GM21717 (cell line): ENCODE data around the gene HOXA7.

Source experiments
- ATAC-seq: cut with Tn5 transposase; IDR thresholded peaks from one replicate; pipeline ENCODE4 v1.9.1; 2021; ENCODE audit warnings: mild to moderate bottlenecking, moderate library complexity; ENCODE audit not compliant: unreplicated experiment

The HOXA7 gene

GRCh38 chr7:27193335-27194001, 37.0 kb upstream of the HOXA7 start:
- ATAC-seq, result no peak

DNA sequence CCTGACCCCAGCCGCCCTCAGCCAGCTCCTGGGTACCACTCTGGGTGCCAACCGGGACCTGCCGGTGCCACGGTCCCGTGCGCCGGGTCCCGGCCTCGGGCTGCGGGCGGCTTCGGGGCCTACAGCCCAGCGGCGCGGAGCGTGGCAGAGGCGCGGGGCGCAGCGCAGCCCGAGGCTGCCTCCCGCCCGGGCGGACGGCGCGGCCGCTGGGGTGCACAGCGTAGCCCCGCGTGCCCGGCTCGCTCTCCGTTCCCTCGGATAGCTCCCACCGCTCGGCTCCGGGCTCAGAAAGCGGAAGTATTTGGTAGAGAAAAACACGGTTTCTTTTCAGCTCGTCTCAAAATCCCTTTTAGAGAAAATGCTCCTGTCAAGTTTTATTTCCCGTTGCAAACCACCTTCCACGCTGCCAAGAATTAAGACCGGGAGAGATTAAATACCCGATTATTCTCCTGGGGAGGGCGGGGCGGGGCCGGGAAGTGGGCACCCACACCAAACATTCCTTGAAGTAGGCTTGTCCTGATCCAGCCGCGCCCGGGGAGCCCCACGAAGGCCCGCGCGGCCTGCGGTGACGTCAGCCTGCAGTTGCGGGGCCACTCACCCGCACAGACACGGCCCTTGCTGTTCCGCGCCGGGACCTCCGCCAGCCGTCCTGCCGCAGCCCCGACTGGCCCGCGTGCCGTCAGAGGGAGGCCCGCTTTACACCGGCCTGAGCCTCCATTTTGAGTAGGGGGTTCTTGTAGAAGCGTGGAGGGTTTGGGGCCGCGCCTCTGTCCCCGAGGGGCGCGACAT, 36.3 kb upstream of the HOXA7 start:
- no peak for ATAC-seq

GRCh38 chr7:27191833-27192545, 35.5 kb upstream of the HOXA7 start:
- ATAC-seq, result no peak

- ATAC-seq, result no peak
Measured at GRCh38 chr7:27191161-27191731, 34.8 kb upstream of the HOXA7 start.

- no peak for ATAC-seq
Measured at GRCh38 chr7:27189997-27190748, 33.7 kb upstream of the HOXA7 start.

GRCh38 chr7:27189295-27189996, 33.0 kb upstream of the HOXA7 start:
- no peak for ATAC-seq

- ATAC-seq, result no peak
Measured at GRCh38 chr7:27188386-27189294, 32.2 kb upstream of the HOXA7 start.

GRCh38 chr7:27187475-27188385, 31.3 kb upstream of the HOXA7 start:
- no peak for ATAC-seq

- ATAC-seq, result no peak
Measured at GRCh38 chr7:27186668-27187474, 30.4 kb upstream of the HOXA7 start.

DNA sequence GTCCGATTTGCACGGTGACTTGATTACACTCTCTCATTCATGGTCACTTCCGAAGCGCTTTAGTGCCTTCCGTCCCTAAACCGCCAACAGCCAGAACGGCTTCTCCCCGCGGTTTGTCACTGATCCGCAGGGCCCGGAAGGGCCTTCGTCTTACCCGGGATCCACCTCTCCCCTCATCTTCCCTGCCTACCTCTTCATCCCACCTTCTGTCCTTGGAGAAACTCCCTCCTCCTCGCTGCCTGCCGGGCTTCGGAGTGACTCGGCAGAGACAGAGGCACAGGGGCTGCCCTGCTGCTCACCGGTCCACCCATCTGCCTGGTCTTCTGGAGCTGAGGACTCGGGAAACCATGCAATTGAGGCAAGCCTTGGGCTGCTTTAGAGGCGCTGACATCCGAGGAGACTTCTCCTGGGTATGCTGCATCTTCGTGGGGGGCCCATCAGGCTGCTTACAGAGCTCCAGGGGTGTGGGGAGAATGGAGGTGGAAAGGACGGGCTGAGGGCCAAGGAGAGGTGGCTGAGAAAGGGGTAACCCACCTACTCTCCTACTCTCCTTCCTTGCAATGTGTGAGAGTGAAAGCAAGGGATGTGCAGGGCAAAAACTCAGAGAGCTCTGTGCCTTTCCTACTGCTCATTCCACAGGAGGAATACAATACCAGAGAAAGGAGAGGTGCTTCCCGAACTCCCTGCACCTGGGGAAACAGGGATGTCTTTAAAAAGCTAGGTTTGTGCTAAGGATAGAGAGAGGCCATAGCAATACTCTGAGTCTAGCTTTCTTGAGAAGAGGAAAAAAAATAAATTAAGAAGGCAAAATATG, 29.6 kb upstream of the HOXA7 start:
- no peak for ATAC-seq

GRCh38 chr7:27185013-27185853, 28.8 kb upstream of the HOXA7 start, which contains the start of gene HOXA11:
HOXA11 (minus strand) TSS chr7:27185232; CDS start chr7:27185144, 88 bp downstream.
- no peak for ATAC-seq

GRCh38 chr7:27184337-27185012, 28.0 kb upstream of the HOXA7 start:
- ATAC-seq, result no peak

DNA sequence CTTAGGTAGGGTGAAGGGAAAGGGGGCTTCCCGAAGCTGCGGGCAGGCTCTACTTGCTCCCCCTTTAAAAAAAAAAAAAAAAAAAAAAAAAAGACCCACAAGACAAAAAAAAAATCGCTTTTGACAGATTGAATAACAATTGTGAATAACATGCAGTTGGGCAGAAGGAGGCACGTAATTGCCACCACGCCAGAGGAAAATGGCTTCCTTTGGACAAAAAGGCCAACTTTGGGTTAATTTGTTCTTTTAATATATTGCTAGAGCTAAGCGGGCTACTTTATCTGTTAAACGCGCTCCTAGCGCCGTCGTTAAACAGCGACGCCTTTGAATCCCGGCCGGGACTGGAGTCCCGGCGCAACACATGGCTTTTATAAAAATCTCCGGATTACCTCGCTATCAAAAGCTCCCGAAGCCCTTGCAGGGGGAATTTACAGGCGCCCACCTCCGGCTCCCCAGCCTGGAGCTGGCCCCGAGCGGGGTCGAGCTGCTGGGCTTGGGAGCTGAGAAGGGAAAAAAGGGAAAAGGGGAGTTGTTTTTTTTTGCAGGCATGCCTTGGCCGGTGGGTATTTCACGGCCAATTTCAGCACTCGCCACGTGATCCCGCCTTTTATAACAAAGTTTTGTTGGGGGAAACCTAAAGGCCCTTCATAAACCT, 27.3 kb upstream of the HOXA7 start:
- no peak for ATAC-seq
